ENCODE results near the gene SLC6A19.

The SLC6A19 gene

GRCh38 chr5:1180841-1181271 is 20.5 kb upstream of the SLC6A19 start:
- no peak for DNase-seq (ENCODE audit: low read depth in 2 of 2)

GRCh38 chr5:1181451-1182359 is 19.7 kb upstream of the SLC6A19 start:
- no peak for DNase-seq (ENCODE audit: low read depth in 2 of 2)

GRCh38 chr5:1182360-1182632 is 19.1 kb upstream of the SLC6A19 start:
- no peak for DNase-seq (ENCODE audit: low read depth in 2 of 2)

GRCh38 chr5:1182633-1183423 is 18.6 kb upstream of the SLC6A19 start:
- DNase-seq (ENCODE audit: low read depth in 2 of 2) = no peak

GRCh38 chr5:1183424-1184162 is 17.8 kb upstream of the SLC6A19 start:
- no peak for DNase-seq (ENCODE audit: low read depth in 2 of 2)

- no peak for DNase-seq (ENCODE audit: low read depth in 2 of 2)
These were observed 17.3 kb upstream of the SLC6A19 start for GRCh38 chr5:1184163-1184470.

GRCh38 chr5:1184481-1184880 is 16.9 kb upstream of the SLC6A19 start:
- DNase-seq (ENCODE audit: low read depth in 2 of 2) = no peak

DNA sequence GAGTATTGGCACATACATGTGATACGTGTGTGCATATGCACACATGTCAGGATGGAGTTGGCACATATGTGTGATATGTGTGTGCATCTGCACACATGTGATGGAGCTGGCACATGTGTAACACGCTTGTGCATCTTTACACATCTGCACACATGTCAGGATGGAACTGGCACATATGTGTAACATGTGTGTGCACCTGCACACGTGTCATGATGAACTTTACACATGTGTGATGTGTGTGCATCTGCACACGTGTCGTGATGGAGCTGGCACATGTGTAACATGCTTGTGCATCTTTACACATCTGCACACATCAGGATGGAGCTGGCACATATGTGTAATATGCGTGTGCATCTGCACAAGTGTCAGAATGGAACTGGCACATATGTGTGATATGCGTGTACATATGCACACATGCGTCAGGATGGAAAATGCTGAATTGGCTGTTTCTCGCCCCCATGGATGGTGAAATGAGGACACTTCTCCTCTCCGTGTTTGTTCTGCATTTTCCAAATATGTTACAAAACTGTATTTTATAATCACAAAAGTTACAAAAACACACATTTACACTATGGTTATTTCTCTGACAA is 16.3 kb upstream of the SLC6A19 start:
- DNase-seq (ENCODE audit: low read depth in 2 of 2) = no peak

DNA sequence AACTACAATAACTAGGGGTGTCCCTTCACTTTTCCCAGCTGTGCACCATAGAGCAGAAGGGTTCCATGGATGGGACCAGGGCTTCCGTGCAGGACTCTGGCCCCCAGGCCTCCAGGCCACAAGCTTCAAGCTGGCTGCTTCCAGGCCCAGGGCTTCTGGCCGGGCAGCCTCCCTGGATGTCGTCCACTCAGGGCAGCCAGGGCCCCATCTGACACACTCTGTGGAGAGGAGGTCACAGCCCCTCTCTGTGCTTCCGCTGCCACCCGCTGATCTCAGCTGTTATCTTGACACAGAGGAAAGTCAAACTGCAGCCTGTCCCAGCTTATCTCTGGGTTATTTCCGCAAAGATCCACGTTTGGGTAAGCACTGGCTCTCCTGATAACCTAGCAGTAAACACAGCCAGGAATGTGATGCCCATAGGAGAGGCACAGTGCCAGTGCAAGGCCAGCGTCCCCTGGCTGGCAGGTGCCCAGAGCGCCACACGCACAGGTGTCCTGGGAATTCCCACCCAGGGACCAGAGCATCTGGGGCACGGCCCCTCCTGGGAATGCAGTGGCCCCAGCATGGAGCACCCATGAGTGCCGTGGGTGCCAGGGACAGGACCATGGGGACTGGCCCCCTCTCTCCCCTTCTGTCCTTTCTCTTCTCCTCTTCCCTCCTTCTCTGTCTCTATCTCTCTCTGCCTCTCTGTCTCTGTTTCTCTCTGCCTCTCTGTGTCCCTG is 15.6 kb upstream of the SLC6A19 start:
- no peak for DNase-seq (ENCODE audit: low read depth in 2 of 2)

DNA sequence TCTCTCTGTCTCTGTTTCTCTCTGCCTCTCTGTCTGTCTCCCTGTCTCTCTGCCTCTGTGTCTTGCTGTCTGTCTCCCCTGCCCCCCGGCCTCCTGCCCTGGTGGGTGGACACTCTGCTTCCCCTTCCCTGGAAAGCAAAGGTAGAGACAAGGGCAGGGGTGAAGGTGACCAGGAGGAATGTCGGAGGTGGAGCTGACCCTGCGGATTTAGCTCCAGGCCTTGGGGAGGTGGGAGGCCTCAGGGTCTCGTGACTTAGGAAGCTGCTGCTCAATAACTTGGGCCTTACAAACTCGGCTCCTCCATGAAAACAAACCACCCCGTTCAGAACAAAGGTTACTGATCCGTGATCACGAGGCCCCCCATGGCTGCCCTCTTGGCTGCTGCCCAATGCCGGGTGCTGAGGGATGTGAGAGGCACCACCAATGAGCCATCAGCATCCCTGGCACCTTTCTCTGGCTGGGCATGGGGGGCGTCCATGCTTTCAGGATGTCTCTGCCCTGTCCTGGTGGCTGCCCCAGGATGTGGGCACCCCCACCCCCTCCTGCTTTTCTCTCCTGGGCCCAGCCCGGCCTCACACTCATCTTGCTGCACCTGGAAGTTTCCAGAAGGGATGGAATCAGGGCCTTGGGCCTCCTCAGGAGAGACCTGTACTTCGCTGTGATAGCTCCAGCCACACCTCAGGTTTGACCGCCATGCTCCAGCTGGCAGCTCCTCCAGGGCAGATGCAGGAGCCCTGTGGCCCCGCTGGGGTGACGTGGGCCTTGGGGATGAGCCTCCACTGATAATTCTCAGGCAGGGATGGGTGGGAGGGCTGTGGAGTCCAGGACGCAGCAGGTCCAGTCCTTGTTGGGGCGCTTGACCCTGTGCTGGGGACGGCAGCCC is 14.8 kb upstream of the SLC6A19 start:
- DNase-seq (ENCODE audit: low read depth in 2 of 2) = no peak

DNA sequence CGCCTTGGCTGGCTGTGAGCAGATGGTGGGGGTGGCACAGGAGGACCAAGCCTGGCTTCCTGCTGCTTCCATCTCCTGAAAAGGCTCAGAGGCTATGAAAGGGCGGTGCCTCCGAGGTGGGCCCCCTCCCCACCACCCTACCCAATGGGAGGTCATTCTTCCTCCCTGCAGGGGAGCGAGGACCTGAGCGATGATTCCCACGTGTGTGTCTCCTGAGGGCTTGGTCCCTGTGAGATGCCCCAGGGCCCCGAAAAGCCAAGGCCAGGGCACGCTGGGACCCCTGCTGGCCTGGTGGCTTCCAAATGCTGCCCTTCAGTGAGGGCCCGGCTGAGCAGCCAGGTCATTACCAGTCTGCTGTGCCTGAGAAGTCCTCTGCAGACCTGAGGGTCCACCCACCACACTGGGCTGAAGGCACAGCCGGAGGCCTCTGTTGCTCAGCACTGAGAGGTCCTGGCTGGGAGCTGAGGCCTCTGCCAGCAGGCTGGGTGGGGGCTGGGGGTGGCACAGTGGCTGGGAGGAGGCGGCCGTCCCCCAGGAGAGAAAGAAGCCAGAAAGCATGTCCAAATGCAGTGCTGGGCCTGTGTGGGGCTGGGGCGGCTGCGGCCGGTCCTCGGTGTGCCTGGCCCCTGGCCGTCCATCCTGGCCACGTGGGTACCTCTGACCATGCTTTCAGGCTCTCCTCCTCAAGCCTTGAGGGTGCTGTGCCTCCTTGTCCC is 14.0 kb upstream of the SLC6A19 start:
- DNase-seq (ENCODE audit: low read depth in 2 of 2) = no peak

GRCh38 chr5:1187950-1188334 is 13.5 kb upstream of the SLC6A19 start:
- DNase-seq (ENCODE audit: low read depth in 2 of 2) = no peak

GRCh38 chr5:1188464-1188863 is 12.9 kb upstream of the SLC6A19 start:
- no peak for DNase-seq (ENCODE audit: low read depth in 2 of 2)

GRCh38 chr5:1189269-1189668 is 12.1 kb upstream of the SLC6A19 start:
- no peak for DNase-seq (ENCODE audit: low read depth in 2 of 2)

GRCh38 chr5:1190278-1190677 is 11.1 kb upstream of the SLC6A19 start:
- DNase-seq (ENCODE audit: low read depth in 2 of 2) = no peak

- no peak for DNase-seq (ENCODE audit: low read depth in 2 of 2)
These were observed 10.6 kb upstream of the SLC6A19 start for GRCh38 chr5:1190837-1191239.

- DNase-seq (ENCODE audit: low read depth in 2 of 2) = no peak
These were observed 8.3 kb upstream of the SLC6A19 start for GRCh38 chr5:1192971-1193590.

DNA sequence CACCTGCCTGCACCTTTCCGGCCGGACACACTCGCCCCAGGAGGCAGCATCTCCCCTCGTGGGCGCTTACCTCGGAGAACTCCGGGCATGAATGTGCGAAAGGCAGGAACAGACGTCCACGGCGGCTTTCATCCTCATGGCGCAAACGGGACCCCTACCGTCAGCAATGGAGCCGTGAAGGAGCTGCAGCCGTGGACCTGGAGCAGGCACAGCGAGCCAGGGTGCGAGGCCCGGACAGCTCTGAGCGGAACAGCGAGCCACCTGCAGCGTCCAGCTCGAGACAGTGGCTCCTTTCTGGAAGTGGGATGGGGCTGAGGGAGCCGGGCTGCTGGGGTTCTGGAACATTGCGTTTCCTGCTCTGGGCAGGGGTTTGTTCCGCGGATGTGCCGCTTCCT is 7.8 kb upstream of the SLC6A19 start:
- DNase-seq (ENCODE audit: low read depth in 2 of 2) = no peak

DNA sequence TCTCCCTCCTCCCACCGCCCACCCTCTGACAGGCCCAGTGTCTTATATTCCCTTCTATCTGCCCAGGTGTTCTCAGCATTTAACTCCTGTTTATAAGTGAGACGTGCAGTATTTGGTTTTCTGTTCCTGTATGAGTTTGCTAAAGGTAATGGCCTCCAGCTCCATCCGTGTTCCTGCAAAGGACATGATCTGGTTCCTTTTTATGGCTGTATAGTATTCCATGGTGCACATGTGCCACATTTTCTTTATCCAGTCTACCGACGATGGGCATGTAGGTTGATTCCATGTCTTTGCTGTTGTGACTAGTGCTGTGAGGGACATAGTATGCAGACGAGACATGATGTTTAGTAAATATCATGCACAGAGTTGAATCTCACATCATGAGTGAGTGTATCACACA is 7.0 kb upstream of the SLC6A19 start:
- DNase-seq (ENCODE audit: low read depth in 2 of 2) = no peak

GRCh38 chr5:1195439-1195838 is 6.0 kb upstream of the SLC6A19 start:
- DNase-seq (ENCODE audit: low read depth in 2 of 2) = no peak

Data from fibroblast of skin of left quadriceps (primary cell).